WTC11 (cell line): ENCODE data around the gene CDHR5. TPM values are rescaled to one million over a fixed set of nuclear protein-coding genes. Genes with fewer than 3 reads are reported as not detected.

Experiments used
- CBFB ChIP-seq: sonication (generic); formaldehyde crosslinking; IDR thresholded peaks from 2 replicates; pipeline ENCODE4 v1.8.1; 2022; ENCODE audit warnings: mild to moderate bottlenecking, low read depth, missing genetic modification reagents
- CDX4 ChIP-seq: fragments of 250-450 bp; sonication (Bioruptor Pico); IDR thresholded peaks from 2 replicates; pipeline ENCODE4 v1.9.0; 2021; ENCODE audit warnings: moderate library complexity, mild to moderate bottlenecking, inconsistent platforms, borderline replicate concordance
- CREM ChIP-seq: sonication (generic); formaldehyde crosslinking; IDR thresholded peaks from 2 replicates; pipeline ENCODE4 v1.8.1; 2022; ENCODE audit warnings: mild to moderate bottlenecking, missing genetic modification reagents, moderate library complexity
- ELF4 ChIP-seq: sonication (generic); formaldehyde crosslinking; IDR thresholded peaks from 2 replicates; pipeline ENCODE4 v1.8.1; 2022; ENCODE audit warnings: low read depth, mild to moderate bottlenecking, moderate library complexity, missing genetic modification reagents
- ETV6 ChIP-seq: sonication (generic); formaldehyde crosslinking; IDR thresholded peaks from 2 replicates; pipeline ENCODE4 v1.8.1; 2022; ENCODE audit warnings: mild to moderate bottlenecking, missing genetic modification reagents
- JAZF1 ChIP-seq: fragments of 250-450 bp; sonication (Bioruptor Pico); IDR thresholded peaks from 2 replicates; pipeline ENCODE4 v1.9.0; 2021; ENCODE audit warnings: moderate library complexity, mild to moderate bottlenecking, inconsistent platforms
- JUN ChIP-seq: sonication (generic); formaldehyde crosslinking; IDR thresholded peaks from 2 replicates; pipeline ENCODE4 v1.8.0; 2023; ENCODE audit warnings: mild to moderate bottlenecking, missing genetic modification reagents
- MXD4 ChIP-seq: fragments of 250-450 bp; sonication (Bioruptor Pico); IDR thresholded peaks from 2 replicates; pipeline ENCODE4 v1.8.0; 2021; ENCODE audit warnings: mild to moderate bottlenecking, moderate library complexity, borderline replicate concordance
- MYBL2 ChIP-seq: sonication (generic); formaldehyde crosslinking; IDR thresholded peaks from 2 replicates; pipeline ENCODE4 v1.8.1; 2023; ENCODE audit warnings: mild to moderate bottlenecking, moderate library complexity, missing genetic modification reagents
- NFE2L1 ChIP-seq: sonication (generic); formaldehyde crosslinking; IDR thresholded peaks from 2 replicates; pipeline ENCODE4 v1.8.1; 2023; ENCODE audit warnings: missing genetic modification reagents
- NR3C1 ChIP-seq: sonication (generic); formaldehyde crosslinking; conservative IDR thresholded peaks from 2 replicates; pipeline ENCODE4 v1.8.1; 2023; ENCODE audit warnings: low read depth, mild to moderate bottlenecking, missing genetic modification reagents
- PRRX2 ChIP-seq: fragments of 250-450 bp; sonication (Bioruptor Pico); IDR thresholded peaks from 2 replicates; pipeline ENCODE4 v1.8.0; 2021; ENCODE audit warnings: mild to moderate bottlenecking
- RELA ChIP-seq: sonication (generic); formaldehyde crosslinking; IDR thresholded peaks from 2 replicates; pipeline ENCODE4 v1.8.1; 2022; ENCODE audit warnings: missing genetic modification reagents, mild to moderate bottlenecking, borderline replicate concordance
- RORB ChIP-seq: fragments of 250-450 bp; sonication (Bioruptor Pico); IDR thresholded peaks from 2 replicates; pipeline ENCODE4 v1.9.0; 2021; ENCODE audit warnings: mild to moderate bottlenecking
- SMAD3 ChIP-seq: sonication (generic); formaldehyde crosslinking; IDR thresholded peaks from 2 replicates; pipeline ENCODE4 v1.8.0; 2022; ENCODE audit warnings: missing genetic modification reagents, mild to moderate bottlenecking, borderline replicate concordance
- ZNF219 ChIP-seq: sonication (generic); formaldehyde crosslinking; IDR thresholded peaks from 2 replicates; pipeline ENCODE4 v1.8.0; 2023; ENCODE audit warnings: missing genetic modification reagents, mild to moderate bottlenecking, borderline replicate concordance
- ZNF232 ChIP-seq: sonication (generic); formaldehyde crosslinking; IDR thresholded peaks from 2 replicates; pipeline ENCODE4 v1.8.0; 2022; ENCODE audit warnings: mild to moderate bottlenecking, missing genetic modification reagents
- ZNF281 ChIP-seq: sonication (generic); formaldehyde crosslinking; IDR thresholded peaks from 2 replicates; pipeline ENCODE4 v1.8.0; 2023; ENCODE audit warnings: mild to moderate bottlenecking, missing genetic modification reagents
- ZNF317 ChIP-seq: sonication (generic); formaldehyde crosslinking; IDR thresholded peaks from 2 replicates; pipeline ENCODE4 v1.8.1; 2023; ENCODE audit warnings: low read depth, mild to moderate bottlenecking, moderate library complexity, missing genetic modification reagents, borderline replicate concordance
- ZNF425 ChIP-seq: fragments of 250-450 bp; sonication (Bioruptor Pico); conservative IDR thresholded peaks from 2 replicates; pipeline ENCODE4 v1.9.0; 2021; ENCODE audit warnings: mild to moderate bottlenecking
- ZNF512 ChIP-seq: sonication (generic); formaldehyde crosslinking; IDR thresholded peaks from 2 replicates; pipeline ENCODE4 v1.8.1; 2022; ENCODE audit warnings: missing genetic modification reagents, borderline replicate concordance
- ZNF671 ChIP-seq: fragments of 250-450 bp; sonication (Bioruptor Pico); IDR thresholded peaks from 2 replicates; pipeline ENCODE4 v1.8.0; 2021; ENCODE audit warnings: mild to moderate bottlenecking
- total RNA-seq: library from RNA; stranded (reverse); gene quantifications from 3 replicates; pipeline ENCODE4 v1.2.3, GENCODE V29; 2021
- TF ChIP-seq, protein P1 (sequence below): sonication (generic); formaldehyde crosslinking; IDR thresholded peaks from 2 replicates; pipeline ENCODE4 v1.8.0; 2022; ENCODE audit warnings: mild to moderate bottlenecking, missing genetic modification reagents
- TF ChIP-seq, protein P2 (sequence below): fragments of 250-450 bp; sonication (Bioruptor Pico); IDR thresholded peaks from 2 replicates; pipeline ENCODE4 v1.8.0; 2021; ENCODE audit warnings: mild to moderate bottlenecking
- TF ChIP-seq, protein P3 (sequence below): sonication (generic); formaldehyde crosslinking; conservative IDR thresholded peaks from 2 replicates; pipeline ENCODE4 v1.8.1; 2022; ENCODE audit warnings: mild to moderate bottlenecking, missing genetic modification reagents

The CDHR5 gene
- total RNA-seq, 1 experiment from 2014 or later = 0.26 TPM

DNA sequence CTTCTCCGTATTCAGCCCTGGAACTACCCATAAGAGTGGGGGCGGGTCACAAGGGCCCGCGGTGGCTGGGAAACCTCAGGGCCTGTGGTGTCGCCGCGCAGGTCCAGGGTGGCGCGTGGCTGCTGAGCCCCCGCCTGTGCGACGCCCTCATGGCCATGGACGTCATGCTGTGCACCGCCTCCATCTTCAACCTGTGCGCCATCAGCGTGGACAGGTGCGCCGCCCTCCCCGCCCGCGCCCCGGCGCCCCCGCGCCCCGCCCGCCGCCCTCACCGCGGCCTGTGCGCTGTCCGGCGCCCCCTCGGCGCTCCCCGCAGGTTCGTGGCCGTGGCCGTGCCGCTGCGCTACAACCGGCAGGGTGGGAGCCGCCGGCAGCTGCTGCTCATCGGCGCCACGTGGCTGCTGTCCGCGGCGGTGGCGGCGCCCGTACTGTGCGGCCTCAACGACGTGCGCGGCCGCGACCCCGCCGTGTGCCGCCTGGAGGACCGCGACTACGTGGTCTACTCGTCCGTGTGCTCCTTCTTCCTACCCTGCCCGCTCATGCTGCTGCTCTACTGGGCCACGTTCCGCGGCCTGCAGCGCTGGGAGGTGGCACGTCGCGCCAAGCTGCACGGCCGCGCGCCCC is 14.7 kb upstream of the CDHR5 start (continued):
- TF ChIP-seq ZNF281 = no peak
- no peak for TF ChIP-seq CREM
- TF ChIP-seq CDX4 (CRISPR knock-in tag) = no peak
- no peak for TF ChIP-seq JAZF1 (CRISPR knock-in tag)
- TF ChIP-seq, protein P1, sequence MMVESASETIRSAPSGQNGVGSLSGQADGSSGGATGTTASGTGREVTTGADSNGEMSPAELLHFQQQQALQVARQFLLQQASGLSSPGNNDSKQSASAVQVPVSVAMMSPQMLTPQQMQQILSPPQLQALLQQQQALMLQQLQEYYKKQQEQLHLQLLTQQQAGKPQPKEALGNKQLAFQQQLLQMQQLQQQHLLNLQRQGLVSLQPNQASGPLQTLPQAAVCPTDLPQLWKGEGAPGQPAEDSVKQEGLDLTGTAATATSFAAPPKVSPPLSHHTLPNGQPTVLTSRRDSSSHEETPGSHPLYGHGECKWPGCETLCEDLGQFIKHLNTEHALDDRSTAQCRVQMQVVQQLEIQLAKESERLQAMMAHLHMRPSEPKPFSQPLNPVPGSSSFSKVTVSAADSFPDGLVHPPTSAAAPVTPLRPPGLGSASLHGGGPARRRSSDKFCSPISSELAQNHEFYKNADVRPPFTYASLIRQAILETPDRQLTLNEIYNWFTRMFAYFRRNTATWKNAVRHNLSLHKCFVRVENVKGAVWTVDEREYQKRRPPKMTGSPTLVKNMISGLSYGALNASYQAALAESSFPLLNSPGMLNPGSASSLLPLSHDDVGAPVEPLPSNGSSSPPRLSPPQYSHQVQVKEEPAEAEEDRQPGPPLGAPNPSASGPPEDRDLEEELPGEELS (CRISPR knock-in tag) = peak; percentile 68; the same call in 1 of the 2 replicates
- TF ChIP-seq JUN = 0 out of 2 replicates have a peak, but pooled peaks have one; percentile 18
- TF ChIP-seq ZNF425 (CRISPR knock-in tag) = no peak
- no peak for TF ChIP-seq ZNF671 (CRISPR knock-in tag)
- TF ChIP-seq MXD4 (CRISPR knock-in tag) = no peak
- TF ChIP-seq NFE2L1 (CRISPR knock-in tag) = no peak; the same call in 1 of the 2 replicates
- TF ChIP-seq ETV6 (CRISPR knock-in tag) = no peak
- no peak for TF ChIP-seq ELF4
- no peak for TF ChIP-seq RORB
- TF ChIP-seq, protein P2, sequence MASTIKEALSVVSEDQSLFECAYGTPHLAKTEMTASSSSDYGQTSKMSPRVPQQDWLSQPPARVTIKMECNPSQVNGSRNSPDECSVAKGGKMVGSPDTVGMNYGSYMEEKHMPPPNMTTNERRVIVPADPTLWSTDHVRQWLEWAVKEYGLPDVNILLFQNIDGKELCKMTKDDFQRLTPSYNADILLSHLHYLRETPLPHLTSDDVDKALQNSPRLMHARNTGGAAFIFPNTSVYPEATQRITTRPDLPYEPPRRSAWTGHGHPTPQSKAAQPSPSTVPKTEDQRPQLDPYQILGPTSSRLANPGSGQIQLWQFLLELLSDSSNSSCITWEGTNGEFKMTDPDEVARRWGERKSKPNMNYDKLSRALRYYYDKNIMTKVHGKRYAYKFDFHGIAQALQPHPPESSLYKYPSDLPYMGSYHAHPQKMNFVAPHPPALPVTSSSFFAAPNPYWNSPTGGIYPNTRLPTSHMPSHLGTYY (CRISPR knock-in tag) = no peak
- no peak for TF ChIP-seq ZNF317
- TF ChIP-seq, protein P3, sequence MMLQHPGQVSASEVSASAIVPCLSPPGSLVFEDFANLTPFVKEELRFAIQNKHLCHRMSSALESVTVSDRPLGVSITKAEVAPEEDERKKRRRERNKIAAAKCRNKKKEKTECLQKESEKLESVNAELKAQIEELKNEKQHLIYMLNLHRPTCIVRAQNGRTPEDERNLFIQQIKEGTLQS (CRISPR knock-in tag) = no peak
- no peak for TF ChIP-seq MYBL2 (CRISPR knock-in tag)
- TF ChIP-seq ZNF232 (CRISPR knock-in tag) = no peak
- TF ChIP-seq ZNF512 (CRISPR knock-in tag) = no peak
- TF ChIP-seq SMAD3 (CRISPR knock-in tag) = no peak
- TF ChIP-seq PRRX2 (CRISPR knock-in tag) = no peak
- no peak for TF ChIP-seq ZNF219
- TF ChIP-seq NR3C1 = no peak
- no peak for TF ChIP-seq RELA (CRISPR knock-in tag)
- no peak for TF ChIP-seq CBFB (CRISPR knock-in tag)
